Stimulated activated naive CD4-positive, alpha-beta T cell treated with Interleukin-2 at 50 U/mL for 16 hours (primary cell): ENCODE data around the gene PRM1.

Experiments used
- DNase-seq: peaks from one replicate; lab custom pipeline; 2025; lab: John Stamatoyannopoulos, UW

PRM1 gene

GRCh38 chr16:11273721-11274324 is 7.3 kb downstream of the PRM1 start:
- no peak for DNase-seq

GRCh38 chr16:11272921-11273720 is 8.0 kb downstream of the PRM1 start, which contains the start of gene PRM3:
Gene PRM3 (minus strand): TSS chr16:11273629. CDS start chr16:11273595, 34 bp downstream.
- DNase-seq: no peak

GRCh38 chr16:11272484-11272883 is 8.6 kb downstream of the PRM1 start:
- no peak for DNase-seq

GRCh38 chr16:11271610-11272009 is 9.5 kb downstream of the PRM1 start:
- DNase-seq: no peak

GRCh38 chr16:11270602-11271162 is 10.4 kb downstream of the PRM1 start:
- no peak for DNase-seq

GRCh38 chr16:11268921-11269375 is 12.2 kb downstream of the PRM1 start, which contains the start of gene TNP2:
Gene TNP2 (minus strand): TSS chr16:11269325. CDS start chr16:11269262, 63 bp downstream.
- DNase-seq: no peak

GRCh38 chr16:11265124-11265523 is 16.0 kb downstream of the PRM1 start:
- no peak for DNase-seq

- no peak for DNase-seq
These were observed 16.8 kb downstream of the PRM1 start for GRCh38 chr16:11264155-11264832.

GRCh38 chr16:11263737-11264136 is 17.4 kb downstream of the PRM1 start:
- DNase-seq: peak; percentile 71

GRCh38 chr16:11262915-11263314 is 18.2 kb downstream of the PRM1 start:
- no peak for DNase-seq

- no peak for DNase-seq
These were observed 20.5 kb downstream of the PRM1 start for GRCh38 chr16:11260596-11260966.

GRCh38 chr16:11259655-11260595 is 21.2 kb downstream of the PRM1 start:
- DNase-seq: no peak

- DNase-seq: no peak
These were observed 22.3 kb downstream of the PRM1 start for GRCh38 chr16:11258553-11259492.

- DNase-seq: peak; percentile 50
These were observed 23.8 kb downstream of the PRM1 start for GRCh38 chr16:11257131-11257938.

- peak; percentile 43 for DNase-seq
These were observed 24.4 kb downstream of the PRM1 start for GRCh38 chr16:11256661-11257130.

- DNase-seq: peak; percentile 82
These were observed 25.1 kb downstream of the PRM1 start, which contains the start of gene SOCS1 for GRCh38 chr16:11255737-11256660. Gene SOCS1 (minus strand): TSS chr16:11256204. CDS start chr16:11255478, 726 bp downstream.

- DNase-seq: peak; percentile 57
These were observed 26.0 kb downstream of the PRM1 start for GRCh38 chr16:11254913-11255736.
